GM21360 (cell line): ENCODE measurements around the gene NEK2.
"Not testable (repeated sequence)": the region's sequence is repeated elsewhere in the genome, so short reads cannot be mapped to it uniquely, and the experiment has no call there.

Source experiments
- ATAC-seq: cut with Tn5 transposase; IDR thresholded peaks from one replicate; pipeline ENCODE4 v1.9.1; 2021; ENCODE audit warnings: mild to moderate bottlenecking, moderate library complexity; ENCODE audit not compliant: unreplicated experiment

Gene NEK2

GRCh38 chr1:211652371-211652770 lies 23.1 kb downstream of the NEK2 start:
- no peak for ATAC-seq

- no peak for ATAC-seq
These were observed 24.5 kb downstream of the NEK2 start for GRCh38 chr1:211650904-211651303.

DNA sequence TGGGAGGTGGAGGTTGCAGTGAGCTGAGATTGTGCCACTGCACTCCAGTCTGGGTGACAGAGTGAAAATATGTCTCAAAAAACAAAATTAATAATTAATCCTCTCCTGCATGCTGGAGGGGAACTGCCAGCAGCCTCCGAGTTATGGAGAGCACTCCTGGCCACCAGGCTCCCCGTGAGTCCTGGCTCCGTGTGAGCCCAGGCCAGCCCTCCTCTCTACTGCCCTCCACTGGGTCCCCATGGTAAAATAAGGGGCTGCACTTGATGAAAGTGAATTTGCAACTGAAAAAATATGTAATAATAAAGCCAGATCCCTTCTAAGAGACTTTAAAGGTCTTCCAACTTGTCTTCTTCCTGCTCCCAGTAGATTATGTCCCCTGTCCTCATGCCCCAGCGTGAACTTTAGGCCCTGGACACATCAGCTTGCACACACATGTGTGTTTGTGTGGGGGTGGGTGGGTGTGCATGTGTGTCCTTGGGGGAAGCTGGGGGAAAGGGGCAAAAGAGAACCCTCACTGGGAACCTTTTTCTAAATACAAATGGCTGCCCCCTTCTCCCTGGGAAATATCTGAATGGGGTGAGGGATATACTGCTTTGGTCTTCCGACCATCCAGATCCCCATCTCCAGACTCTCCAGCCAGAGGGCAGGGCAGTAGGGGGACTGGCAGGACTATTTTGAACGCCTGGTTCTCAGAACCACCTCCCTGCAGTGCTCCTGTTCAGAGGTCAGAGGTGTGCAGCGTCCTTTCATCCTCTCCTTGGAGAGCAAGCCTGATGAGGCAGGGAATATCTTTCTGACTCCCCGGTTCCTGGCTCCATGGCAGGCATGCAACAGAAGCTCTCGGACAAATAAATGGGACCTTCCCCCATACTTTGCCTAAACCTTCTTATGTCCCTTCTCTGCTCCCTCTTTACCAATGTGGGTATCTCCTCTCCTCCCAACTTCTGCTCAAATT lies 26.2 kb downstream of the NEK2 start:
- ATAC-seq: peak; percentile 85

GRCh38 chr1:211648336-211648735 lies 27.1 kb downstream of the NEK2 start:
- no peak for ATAC-seq

DNA sequence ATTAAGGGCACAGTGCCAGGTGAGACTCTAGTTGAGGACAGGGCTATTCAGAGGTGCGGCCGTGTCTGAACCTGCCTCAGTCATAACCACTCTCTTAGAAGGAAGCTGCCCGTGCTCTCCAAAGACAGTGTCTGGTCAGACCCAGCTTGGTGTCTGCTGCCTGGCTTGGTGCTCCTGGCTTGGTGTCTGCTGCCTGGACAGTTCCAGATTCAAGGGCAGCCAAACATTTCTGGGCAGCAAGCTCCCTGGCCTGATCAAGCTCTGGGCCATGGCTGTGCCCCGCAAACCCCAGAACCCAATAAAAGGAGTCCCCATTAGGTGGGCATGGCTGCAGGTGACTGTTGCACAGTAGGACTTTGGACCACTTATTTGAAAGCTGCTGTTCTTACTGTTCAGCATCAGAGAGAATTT lies 27.7 kb downstream of the NEK2 start:
- no peak for ATAC-seq

DNA sequence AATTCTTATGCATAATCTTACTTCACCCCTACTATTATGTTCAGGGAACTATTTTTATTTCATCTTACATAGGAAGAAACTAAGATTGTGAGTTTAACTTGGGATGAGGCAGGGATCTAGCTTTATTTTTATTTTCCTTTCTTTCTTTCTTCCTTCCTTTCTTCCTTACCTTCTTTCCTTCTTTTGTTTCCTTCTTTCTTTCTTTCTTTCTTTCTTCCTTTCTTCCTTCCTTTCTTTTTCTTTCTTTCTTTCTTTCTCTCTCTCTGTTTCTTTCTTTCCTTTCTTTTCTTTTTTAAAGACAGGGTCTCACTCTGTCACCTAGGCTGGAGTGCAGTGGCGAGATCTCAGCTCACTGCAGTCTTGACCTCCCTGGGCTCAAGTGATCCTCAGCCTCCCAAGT lies 28.9 kb downstream of the NEK2 start:
- no peak for ATAC-seq

DNA sequence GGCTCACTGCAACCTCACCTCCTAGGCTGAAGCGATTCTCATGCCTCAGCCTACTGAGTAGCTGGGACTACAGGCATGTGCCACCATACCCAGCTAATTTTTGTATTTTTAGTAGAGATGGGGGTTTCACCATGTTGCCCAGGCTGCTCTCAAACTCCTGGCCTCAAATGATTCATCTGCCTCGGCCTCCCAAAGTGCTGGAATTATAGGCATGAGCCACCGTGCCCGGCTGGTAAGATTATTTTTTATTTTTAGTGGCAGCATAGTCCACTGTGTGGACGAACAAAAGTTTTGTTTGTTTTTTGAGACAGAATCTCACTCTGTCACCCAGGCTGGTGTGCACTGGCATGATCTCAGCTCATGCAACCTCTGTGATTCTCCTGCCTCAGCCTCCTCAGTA lies 29.8 kb downstream of the NEK2 start:
- ATAC-seq: not testable (repeated sequence)

GRCh38 chr1:211644653-211645052 lies 30.8 kb downstream of the NEK2 start:
- no peak for ATAC-seq

- no peak for ATAC-seq
These were observed 31.9 kb downstream of the NEK2 start for GRCh38 chr1:211643324-211644212.

GRCh38 chr1:211642870-211643269 lies 32.6 kb downstream of the NEK2 start:
- ATAC-seq: no peak

GRCh38 chr1:211641942-211642341 lies 33.5 kb downstream of the NEK2 start:
- ATAC-seq: no peak

- ATAC-seq: no peak
These were observed 34.2 kb downstream of the NEK2 start for GRCh38 chr1:211641044-211641800.

DNA sequence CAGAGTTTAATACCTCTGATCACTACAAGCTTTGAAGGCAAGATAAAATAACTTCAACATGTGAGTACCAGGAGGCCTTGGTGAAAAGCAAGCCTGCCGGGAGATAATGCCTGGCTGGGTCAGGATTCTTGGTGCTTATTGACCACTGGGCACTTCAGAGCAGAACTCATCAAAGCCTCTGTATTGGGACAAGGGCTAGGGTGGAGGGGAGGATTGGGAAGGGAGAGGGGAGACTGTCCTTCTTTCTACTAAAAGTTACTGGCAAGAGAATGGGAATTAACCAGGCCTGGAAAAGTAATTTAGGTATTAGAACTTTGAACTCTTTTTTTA lies 35.2 kb downstream of the NEK2 start:
- no peak for ATAC-seq

DNA sequence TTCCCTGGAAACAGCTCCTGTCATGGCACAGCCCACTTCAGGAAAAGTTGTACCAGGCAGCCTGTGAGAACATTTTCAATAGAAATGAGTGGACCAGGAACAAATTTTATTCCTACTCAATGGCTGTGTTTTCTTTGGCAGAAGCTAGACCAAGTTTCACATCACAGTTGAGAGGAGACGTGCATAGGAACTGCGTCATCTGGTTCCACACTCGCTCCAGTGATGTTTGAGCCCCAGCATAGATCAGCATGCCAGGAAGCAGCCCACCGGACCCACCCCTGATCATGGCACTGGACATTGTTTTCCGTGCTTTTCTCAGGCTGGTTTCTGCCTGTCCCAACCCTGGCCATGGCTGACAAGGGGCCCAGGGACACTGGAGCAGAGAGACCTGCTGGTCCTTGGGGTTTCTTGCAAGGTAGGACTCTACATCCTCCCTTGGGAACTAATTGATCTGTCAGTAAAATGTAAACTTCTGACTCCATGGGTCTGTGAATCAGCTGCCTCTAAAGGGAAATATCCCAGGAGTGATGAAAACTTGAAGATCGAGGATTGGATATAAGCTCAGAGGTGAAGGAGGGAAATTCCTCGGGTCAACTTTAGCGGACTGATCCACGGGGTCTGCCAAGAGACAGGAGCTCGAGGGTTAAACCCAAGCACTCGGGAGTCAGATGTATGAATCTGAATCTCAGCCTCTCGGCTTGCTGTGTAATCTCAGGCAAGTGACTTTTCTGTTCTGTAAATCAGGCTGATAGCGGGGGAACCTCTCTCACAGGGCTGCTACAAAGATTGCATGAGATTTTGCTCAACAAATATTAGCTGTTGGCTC lies 35.7 kb downstream of the NEK2 start:
- ATAC-seq: no peak

- ATAC-seq: no peak
These were observed 36.7 kb downstream of the NEK2 start for GRCh38 chr1:211638689-211639101.

GRCh38 chr1:211638246-211638645 lies 37.2 kb downstream of the NEK2 start:
- ATAC-seq: no peak

GRCh38 chr1:211637066-211637465 lies 38.4 kb downstream of the NEK2 start:
- no peak for ATAC-seq

- not testable (repeated sequence) for ATAC-seq
These were observed 38.8 kb downstream of the NEK2 start for GRCh38 chr1:211636575-211637029.

- no peak for ATAC-seq
These were observed 39.7 kb downstream of the NEK2 start for GRCh38 chr1:211635597-211636205.

DNA sequence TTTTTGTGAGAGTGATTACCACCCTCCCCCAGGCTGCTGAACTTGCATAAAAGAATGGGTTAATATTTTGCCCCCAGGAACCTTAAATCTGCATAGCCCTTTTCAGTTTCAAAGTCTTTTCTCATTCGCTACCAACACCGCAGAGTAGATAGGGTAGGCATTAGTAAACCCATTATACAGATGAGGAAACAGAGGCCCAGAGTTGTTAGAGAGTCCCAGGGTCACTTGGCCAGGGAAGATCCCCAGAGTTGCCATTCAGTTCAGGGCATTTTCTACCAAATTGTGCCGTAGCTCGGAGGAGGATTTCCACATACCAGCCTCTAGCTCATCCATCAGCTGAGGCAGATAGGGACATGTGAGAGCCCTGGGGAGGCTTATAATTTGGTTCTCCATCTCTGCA lies 40.5 kb downstream of the NEK2 start:
- no peak for ATAC-seq
